GM10266 (cell line): ENCODE data around the gene UBXN1.

Experiments
- DNase-seq: peaks from one replicate; pipeline ENCODE4 v3.0.0; 2012; ENCODE audit errors: extremely low spot score
- TF ChIP-seq, protein P1 (sequence below): IDR thresholded peaks from 2 replicates; pipeline ENCODE4 v1.5.1; 2012; ENCODE audit warnings: mild to moderate bottlenecking, low read depth; ENCODE audit not compliant: control insufficient read depth, insufficient read depth; ENCODE audit errors: missing control alignments

The UBXN1 gene

DNA sequence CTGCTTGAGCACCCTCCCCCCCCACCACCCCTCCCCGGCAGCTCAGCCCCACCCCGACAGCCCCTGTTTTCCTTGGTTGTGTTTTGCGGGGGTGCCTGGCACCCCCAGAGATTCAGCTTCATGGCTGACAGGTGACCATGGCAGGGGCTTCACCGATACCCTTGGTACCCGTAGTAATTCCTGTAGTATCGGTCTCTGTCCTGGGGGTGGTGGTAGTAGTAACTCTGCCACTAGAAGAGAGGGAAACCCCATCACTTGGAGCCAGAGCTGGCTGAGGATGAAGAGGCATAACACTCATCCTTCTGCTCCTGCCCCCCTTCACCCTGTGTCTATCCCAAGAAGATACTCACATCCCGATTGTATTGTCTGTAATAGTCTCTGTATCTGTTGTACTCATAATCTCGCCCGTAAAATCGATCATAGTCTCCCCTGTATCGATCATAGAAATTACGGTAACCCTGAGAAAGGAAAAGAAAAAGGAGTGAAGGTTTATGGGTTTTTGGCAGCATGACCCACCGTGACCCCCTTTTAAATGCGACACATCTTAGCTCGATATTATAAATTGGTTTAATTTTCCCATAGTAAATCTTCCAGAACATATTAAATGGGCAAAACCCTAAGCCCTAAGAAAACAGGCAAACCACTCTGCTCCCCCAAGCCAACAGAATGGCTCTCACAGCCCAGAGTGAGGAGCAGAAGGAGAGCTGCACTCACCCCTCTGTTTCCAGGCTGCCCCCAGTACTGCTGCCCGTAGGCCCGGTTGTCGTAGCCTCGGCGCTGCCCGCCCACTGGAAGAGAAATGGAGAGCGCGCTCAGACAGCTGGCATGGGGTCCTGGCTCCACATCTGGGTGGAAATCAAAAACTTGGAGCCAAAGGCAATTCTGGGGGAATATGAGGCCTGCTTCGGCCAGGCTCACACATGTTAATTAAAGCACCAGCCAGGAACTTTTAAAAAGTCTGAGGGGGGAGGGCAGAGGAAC, 36.6 kb upstream of the UBXN1 start:
- DNase-seq = no peak
- TF ChIP-seq, protein P1, sequence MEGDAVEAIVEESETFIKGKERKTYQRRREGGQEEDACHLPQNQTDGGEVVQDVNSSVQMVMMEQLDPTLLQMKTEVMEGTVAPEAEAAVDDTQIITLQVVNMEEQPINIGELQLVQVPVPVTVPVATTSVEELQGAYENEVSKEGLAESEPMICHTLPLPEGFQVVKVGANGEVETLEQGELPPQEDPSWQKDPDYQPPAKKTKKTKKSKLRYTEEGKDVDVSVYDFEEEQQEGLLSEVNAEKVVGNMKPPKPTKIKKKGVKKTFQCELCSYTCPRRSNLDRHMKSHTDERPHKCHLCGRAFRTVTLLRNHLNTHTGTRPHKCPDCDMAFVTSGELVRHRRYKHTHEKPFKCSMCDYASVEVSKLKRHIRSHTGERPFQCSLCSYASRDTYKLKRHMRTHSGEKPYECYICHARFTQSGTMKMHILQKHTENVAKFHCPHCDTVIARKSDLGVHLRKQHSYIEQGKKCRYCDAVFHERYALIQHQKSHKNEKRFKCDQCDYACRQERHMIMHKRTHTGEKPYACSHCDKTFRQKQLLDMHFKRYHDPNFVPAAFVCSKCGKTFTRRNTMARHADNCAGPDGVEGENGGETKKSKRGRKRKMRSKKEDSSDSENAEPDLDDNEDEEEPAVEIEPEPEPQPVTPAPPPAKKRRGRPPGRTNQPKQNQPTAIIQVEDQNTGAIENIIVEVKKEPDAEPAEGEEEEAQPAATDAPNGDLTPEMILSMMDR = no peak

DNA sequence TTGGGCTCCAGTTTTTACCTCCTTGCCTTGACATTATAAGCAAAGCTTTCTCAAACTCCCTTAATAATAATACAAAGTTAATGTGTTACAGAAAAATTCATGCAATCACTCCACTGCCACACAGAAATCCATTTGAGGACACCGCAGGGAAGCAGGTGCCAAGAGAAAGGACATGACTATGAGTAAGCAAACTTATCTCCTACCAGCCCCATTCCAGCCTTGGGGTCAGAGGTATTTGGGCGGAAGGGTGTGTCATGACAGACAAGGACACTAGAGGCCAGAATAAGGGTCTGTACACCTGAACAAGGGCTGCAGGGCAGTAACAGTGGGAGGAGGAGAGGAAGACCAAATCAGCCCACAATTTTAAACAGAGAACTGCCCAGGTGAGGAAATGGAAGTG, 34.5 kb upstream of the UBXN1 start:
- no peak for DNase-seq
- TF ChIP-seq, protein P1 = no peak

DNA sequence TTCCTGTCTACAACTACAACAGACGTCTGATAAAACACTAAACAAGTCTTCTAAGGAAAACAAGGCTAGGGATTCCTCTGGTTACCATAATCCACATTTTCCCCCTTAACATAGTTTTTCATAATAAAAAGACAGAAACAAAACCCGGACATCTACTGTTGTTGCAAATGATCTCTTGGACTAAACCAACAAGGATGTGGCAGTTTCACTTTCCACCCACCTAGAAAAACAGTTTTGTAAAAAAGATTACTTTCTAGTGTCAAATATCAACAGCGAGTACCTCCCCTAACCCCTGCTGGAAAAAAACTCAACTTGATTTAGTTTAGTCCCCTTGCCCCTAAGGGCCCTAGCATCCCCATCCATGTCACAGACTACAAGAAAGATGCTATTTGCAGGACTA, 34.0 kb upstream of the UBXN1 start:
- TF ChIP-seq, protein P1 = no peak
- no peak for DNase-seq

DNA sequence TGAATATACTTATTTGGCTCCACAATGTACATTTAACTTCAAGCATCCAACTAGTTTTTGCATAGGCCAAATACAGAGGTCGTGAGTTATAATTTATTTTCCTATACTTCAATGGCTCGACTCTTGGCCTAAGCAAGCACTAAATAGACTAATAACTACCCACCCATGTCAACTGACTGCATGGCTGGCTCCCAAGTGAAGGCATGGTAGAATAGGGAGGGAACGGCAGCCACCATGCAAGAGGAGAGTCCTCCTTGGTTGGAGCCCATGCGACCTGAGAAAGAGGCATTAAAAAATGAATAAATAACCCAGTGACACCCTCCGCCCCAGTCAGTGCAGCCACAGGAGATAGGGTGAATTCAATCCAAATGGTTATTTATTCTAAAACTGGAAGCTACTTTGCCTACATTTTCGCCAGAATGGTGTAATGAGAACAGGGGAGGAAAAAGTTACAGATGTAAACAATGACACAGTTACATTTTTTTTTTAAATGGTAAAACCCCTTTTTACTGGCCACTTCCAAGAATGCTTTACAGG, 33.5 kb upstream of the UBXN1 start:
- DNase-seq = no peak
- TF ChIP-seq, protein P1 = no peak

DNA sequence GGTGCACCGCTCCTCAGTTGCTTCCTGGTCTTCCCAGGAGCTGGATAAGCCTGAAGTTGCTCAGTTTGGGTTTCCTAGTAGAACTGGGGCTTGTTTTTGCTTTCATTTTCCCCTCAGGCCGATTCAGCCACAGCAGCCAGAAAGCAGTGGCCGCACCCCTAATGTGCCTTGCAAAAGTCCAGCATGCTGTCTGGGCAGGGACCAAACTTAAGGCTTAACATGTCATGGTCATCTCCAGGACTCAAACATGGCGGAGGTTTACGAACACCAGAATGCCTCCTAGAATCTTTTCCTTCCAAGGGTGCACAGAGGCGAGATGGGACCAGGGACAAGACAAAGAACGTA, 31.1 kb upstream of the UBXN1 start:
- TF ChIP-seq, protein P1 = no peak
- no peak for DNase-seq

DNA sequence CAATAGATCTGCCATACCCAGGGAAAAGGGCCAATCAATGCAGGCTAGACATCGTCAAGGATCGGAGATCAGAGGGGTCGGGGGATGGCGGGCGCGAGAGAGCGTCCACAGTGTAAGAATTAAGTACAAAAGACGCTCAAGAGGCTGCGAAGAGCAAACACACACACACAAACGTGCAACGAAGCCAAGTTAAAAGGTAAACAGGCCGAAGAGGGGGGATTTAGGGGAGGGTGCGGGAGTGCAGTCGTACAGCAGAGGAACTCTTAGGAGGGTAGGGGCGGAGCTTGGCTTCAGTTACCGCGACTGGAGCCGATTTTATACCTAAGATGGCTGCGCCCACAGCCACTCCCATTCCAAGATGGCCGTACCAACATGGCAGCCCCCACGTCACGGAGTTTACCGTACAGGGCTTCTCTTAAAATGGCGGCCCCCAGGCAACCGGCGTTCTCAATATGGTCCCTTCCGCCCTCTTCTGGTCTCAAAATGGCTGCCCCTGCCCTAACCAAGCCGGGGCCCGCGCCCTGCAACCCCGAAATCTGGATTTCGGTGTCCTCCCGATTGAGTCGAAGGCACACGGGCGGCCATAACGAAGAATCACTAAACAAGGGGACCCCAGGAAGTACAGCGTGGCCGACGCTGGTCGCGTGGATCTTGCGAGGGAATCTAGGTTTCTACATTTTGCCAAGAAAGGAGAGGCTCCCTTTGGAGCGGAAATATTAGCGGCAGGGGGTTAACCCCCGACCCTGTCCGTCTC, 30.6 kb upstream of the UBXN1 start:
- peak; percentile 92 for DNase-seq
- TF ChIP-seq, protein P1 = no peak

DNA sequence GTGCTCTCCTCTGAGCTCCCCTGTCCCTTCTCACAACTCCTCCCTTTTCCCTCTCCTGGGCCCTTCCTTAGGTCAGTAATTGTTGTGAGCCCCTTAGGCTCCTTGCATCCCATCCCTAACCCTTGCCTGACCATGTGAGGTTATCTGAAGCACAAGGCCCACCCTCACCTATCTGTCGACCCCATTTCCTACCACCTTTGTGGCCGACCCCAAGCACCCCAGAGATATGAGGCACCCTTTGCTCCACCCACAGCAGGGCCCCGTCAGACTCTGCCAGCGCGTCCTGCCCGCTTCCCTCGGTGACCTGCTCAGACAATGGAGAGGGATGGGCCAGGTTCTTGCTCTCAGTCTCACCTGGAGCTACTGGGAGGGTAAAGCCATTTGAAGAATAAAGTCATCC, 29.9 kb upstream of the UBXN1 start:
- no peak for DNase-seq
- TF ChIP-seq, protein P1 = no peak
